HG03025 (cell line): ENCODE data around the gene ENKD1.

Source experiments
- ATAC-seq: cut with Tn5 transposase; IDR thresholded peaks from one replicate; pipeline ENCODE4 v1.9.1; 2021; ENCODE audit warnings: mild to moderate bottlenecking, moderate library complexity; ENCODE audit not compliant: unreplicated experiment, low FRiP score

ENKD1 gene

DNA sequence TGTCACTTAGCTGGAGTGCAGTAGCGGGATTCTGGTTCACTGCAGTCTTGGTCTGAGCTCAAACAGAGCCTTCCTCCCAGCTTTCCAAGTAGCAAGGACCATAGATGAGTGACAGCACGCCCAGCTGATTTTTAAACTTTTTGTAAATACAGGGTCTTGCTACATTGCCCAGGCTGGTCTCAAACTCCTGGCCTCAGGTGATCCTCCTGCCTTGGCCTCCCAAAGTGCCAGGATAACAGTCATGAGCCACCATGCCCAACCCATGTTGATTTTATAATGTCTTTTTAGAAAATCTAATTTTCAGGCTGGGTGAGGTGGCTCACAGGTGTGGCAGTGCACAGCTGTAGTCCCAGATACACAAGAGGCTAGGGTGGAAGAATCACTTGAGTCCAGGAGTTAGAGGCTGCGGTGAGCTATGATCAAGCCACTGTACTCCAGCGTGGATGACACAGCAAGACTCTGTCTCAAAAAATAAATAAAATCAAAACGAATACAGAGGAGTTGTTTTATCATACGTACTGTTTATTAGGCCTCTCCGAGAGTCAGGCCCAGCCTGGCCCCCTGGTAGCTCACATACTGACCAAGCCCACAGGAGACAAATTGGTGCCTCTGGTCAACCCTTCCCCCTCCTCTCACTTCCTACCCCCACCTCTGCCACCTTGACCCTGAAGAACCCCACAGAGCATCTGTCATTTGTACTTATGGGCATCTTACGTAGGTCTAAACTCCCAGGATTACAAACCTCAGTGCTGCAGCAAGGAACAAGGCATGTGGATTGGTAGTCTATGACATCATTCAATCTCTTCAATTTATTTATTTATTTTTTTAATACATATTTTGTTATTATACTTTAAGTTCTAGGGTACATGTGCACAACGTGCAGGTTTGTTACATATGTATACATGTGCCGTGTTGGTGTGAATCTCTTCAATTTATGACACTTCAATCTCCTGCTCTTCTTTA is 13.7 kb upstream of the ENKD1 start:
- no peak for ATAC-seq

DNA sequence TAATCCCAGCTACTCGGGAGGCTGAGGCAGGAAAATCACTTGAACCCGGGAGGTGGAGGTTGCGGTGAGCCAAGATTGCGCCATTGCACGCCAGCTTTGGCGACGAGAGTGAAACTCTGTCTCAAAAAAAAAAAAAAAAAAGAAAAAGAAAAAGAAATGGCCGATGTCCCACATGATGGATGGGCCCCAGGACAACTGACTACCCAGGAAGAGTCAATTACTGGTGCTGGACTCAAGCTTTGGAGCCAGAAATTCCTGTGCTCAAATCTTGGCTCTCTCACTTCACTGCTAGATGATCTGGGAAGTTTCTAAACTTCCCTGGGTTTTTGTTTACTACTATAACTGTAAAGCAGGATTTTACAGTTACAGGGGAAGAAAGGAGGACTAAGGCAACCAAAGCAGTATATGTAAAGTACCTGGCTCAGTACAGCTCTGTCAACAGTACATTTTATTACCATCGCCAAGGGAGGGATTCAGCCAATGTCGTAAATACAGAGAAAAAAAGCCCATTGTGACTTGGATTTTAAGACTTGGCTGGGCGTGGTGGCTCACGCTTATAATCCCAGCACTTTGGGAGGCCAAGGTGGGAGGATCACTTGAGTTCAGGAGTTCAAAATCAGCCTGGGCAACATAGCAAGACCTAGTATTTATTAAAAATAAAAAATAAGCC is 11.9 kb upstream of the ENKD1 start:
- ATAC-seq, result no peak

DNA sequence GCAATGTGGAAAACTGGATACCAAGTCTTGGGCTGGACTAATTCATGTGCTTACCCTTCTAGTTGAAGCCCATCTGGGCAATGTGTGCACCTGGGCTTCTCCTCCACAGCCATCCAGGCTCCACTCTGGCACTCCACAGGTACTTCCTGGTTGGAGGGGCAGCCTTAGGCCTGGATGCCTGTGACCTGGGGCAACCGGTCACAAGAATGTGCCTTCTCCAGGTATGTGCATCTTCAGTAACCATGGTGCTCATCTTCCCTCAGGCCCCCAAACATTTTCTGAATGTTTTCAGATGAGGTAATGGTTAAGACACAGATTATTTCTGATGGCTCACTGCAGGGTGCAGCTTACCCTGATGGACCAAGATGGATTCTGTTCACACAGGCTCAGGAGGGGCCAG is 11.2 kb upstream of the ENKD1 start:
- no peak for ATAC-seq

- no peak for ATAC-seq
Measured at GRCh38 chr16:67676939-67677338, 10.4 kb upstream of the ENKD1 start.

DNA sequence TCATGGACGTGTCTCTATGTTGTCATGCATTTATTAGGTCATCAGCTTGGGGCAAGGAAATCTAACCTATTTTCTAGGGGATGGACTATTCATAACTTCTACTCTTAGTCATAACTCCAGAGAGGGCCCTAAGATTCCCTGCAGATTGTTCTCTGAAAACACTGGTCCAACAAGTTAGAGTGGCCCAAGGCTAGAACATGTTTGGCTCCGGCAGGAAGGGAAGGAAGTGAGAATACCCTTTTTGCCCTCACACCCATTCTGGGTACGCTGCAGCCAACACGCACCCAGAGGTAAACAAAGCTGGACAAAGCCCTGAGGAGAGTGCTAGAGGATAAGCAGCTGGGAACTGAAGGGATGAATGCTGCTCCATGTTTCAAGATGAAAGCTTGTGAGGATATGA is 10.0 kb upstream of the ENKD1 start:
- no peak for ATAC-seq

GRCh38 chr16:67675999-67676398 is 9.4 kb upstream of the ENKD1 start:
- ATAC-seq, result no peak

GRCh38 chr16:67675579-67675935 is 9.0 kb upstream of the ENKD1 start:
- no peak for ATAC-seq

- ATAC-seq, result no peak
Measured at GRCh38 chr16:67674851-67675578, 8.5 kb upstream of the ENKD1 start.

DNA sequence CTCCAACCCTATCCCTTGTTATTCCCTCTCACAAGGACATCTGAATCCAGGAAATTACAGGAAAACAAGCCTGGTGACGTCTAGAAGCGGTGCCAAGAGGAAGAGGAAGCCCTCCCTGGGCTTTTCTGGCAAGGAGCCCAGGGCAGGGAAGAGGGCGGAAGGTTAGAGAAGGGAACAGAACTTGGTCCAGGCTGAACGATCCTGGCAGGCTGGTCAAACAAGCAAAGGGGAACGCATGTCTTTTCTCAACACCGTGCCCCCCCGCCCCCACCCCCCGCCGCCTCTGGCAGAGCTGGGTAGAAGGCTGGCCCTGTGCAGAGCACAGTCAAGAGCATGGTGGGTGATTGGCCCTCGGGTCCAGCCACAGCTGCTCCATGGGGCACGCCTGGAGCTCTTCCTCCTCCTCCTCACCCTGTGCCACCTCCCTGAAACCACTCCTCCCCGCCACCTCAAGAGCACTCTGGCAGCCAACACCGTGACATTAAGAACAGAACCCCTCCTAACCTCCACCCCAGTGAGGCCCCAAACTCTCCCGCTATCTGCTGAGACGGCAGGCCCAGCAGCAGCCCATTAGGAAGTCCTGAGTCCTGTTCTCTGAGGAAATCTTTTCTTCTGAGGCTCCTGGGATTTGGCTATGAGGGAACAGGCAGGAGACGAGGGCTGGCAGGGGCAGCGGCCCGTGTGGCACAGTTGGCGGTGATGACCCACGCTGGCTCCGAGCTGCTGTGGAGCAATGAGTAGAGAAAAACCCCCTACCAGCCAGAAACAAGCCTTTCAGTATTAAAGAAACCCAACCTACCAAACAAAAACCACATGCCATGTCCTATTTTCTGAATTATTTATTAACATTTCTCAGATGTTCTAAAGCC is 7.4 kb upstream of the ENKD1 start:
- ATAC-seq, result no peak

DNA sequence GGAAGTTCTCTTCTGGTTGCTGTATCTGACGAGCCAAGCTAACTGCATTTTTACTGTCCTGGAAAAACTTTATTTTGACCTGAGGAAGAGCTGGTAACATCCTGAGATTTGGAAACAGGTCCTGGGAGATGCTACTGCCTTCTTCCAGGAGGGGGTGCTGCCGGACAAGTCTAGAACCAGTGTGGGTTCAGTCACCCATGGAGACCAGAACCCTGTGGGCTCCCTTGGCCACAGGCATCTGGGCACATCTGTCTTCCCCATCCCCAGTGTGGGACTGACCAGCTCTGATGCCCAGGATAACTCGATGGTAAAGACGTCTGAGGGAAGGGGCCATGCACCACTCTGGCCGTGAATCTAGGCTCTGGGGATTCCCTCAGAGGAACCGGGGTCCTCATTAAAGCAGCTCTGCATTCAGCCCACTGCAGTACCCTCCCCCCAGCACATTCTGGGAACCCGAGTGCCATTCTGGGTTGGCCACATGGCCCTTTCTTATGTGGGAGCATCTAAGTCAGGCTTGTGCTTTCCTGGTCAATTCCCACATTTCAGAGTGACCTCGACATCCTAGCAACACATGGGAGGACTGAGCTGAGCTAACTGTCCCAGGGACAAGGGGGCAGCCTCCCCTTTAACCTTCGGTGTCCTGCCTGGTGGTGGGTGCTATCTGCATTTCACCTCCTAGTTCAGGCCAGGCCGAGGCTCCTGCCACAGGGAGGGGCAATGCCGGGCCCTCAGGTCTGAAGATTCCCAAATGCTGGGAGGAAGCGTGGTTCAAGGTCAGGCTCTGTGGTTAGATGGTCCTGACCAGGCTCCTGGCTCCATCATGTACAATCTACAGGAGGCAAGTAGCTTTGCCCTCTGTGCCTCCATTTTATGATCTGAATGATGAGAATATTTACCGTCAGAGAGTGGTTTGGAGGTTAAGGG is 6.5 kb upstream of the ENKD1 start:
- ATAC-seq, result no peak

GRCh38 chr16:67672306-67672705 is 5.8 kb upstream of the ENKD1 start:
- no peak for ATAC-seq

GRCh38 chr16:67669499-67670101 is 3.0 kb upstream of the ENKD1 start:
- no peak for ATAC-seq

GRCh38 chr16:67668495-67669157 is 2.1 kb upstream of the ENKD1 start:
- ATAC-seq, result no peak

DNA sequence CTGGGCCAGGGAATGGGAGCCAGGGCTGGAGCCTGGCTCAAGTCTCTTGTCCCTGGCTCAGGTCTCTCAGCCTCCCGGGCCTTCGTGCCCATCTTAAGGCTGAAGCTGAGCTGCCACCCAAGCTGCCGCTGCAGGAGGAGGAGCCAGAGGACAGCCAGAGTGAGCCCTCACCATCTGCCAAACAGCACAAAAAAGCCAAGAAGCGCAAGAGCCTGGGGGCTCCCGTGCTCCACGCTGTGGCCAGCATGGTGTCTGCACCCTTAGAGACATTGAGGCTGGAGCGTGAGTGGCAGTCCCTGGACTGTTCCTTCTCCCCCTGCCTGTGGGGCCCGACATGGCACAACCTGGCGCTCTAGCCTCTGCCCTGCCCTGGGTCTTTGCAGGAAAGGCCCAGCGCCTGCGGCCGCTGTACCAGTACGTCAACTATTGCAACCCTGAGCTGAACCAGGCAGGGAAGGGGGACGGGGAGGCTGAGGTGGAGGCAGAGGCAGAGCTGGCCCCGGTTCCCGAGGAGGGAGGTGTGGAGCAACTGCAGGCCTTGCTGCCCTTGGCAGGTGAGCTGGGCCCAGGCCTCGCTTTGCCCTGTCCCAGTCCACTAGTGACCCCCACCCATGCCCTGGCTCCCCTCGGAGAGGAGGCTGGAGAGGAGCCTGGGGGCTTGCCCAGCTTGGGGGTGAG is 1.4 kb upstream of the ENKD1 start:
- peak; percentile 39 for ATAC-seq

DNA sequence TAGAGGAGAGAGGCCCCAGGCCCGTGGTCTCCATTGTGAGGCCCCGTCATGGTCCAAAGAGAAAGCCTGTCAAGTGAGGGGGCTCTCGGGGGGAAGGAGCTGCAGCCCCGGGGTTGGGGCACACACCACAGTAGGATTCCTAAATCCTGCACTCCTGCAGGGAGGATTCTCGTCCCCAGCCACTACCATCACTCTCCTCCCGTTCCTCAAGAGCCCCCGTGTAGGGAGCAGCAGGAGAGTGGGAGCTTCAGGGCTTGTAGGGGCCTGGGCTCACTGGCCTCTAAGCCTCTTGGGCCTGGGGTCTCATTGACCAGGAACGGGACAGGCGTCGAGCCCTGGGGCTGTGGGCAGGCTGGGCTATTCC is 885 bp upstream of the ENKD1 start:
- no peak for ATAC-seq

DNA sequence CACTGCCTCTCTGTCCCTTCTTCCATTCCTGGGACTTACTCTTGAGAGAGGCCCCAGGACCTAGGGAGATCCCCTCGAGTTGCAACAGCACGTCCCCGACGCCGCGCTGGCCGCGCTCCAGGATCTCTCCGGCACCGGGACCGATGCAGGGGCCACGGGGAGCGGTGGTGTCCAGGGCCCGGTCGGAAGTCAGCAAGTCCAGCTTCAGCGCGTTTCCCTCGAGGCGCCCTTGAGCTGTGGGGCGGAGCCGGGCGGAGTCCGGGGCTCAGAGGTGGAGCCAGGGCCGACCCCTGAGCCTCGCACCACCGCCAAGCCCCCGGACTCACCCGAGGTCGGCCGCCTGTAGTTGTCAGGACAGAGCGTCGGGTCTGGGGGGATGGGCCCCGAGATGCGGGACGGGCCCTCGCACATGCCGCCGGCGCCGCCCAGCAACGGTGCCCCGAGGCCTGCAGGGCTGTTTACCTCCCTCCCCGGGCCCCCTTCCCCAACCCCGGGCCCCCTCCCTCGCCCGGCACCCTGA is 458 bp downstream of the ENKD1 start:
- ATAC-seq, result no peak

- no peak for ATAC-seq
Measured at GRCh38 chr16:67665598-67665997, 952 bp downstream of the ENKD1 start.

GRCh38 chr16:67664871-67665270 is 1.7 kb downstream of the ENKD1 start:
- no peak for ATAC-seq
